Activated CD8-positive, alpha-beta memory T cell treated with anti-CD3 and anti-CD28 coated beads, Interleukin-2, amount 50 U/mL, for 1 hour (primary cell): ENCODE results near the gene INPP5D.
"Not testable (repeated sequence)": the region's sequence is repeated elsewhere in the genome, so short reads cannot be mapped to it uniquely, and the experiment has no call there.

ENCODE experiments used
- DNase-seq: peaks from one replicate; pipeline ENCODE4 v3.0.0-alpha.2; 2020; ENCODE audit errors: extremely low read depth

The INPP5D gene

DNA sequence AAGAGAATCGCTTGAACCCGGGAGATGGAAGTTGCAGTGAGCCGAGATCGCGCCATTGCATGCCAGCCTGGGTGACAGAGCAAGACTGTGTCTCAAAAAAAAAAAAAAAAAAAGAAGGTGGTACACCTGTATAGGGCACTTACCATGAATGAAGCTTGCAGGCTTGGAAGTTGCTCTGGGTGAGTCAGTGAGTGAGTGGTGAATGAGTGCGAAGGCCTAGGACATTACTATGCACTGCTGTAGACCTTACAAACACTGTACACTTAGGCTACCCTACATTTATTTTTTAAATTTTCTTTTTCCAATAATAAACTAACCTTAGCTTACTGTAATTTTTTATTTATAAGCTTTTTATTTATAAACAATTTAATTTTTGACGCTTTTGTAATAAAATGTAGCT lies 113.0 kb downstream of the INPP5D start:
- no peak for DNase-seq

DNA sequence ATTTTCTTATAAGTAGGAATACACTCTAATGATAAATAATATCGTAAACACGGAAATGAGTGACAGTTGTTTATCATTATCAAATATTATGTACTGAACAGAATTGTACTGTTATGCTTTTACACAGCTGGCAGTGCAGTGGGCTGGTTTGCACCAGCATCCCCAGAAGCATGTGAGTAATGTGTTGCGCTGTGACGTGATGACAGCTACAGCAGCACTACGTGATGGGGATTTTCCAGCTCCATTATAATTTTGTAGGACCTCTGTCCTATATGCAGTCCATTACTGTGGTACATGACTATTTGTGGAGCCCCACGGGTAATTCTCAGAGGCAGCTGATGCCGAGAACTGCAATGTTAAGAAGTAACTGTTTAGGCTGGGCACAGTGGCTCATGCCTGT lies 114.0 kb downstream of the INPP5D start:
- DNase-seq, result no peak

DNA sequence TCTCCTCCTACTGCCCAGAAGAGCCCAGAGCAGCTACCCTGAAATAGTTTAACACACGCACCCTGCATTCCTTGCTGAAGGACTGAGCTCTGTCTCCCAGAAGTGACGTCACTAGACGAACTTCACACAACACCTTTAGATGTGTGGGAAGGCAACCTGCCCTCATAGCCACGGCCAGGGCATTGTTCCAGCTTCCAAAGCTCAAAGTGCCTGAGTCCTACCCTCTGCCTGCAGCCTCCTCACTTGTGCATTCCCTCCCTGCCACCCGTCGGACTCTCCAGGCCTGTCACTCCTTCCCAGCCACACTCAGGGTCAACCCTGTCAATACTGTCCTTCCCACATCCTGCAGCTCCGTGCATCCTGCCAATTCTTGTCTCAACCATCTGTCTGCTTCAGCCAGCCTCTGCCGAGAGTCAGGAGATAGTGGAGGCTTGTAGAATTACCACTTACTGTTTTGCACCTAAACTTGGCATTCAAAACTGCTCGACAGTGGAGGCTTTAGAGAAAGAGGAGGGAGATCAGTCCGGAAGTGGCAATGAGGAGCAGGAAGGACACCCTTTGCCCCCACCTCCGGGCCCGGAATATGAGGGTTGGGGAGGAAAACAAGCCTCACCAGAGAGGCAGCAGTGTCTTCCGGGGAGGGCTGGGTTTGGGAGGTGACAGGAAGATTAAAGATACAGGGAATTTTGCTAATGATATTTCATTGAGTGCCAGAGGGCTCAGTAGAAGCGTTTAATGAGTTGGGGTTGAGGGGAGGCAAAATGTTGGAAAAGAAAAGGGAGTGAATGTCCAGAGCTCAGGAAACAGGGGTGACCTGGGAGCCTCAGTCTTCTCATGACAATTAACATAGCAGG lies 119.1 kb downstream of the INPP5D start:
- no peak for DNase-seq

DNA sequence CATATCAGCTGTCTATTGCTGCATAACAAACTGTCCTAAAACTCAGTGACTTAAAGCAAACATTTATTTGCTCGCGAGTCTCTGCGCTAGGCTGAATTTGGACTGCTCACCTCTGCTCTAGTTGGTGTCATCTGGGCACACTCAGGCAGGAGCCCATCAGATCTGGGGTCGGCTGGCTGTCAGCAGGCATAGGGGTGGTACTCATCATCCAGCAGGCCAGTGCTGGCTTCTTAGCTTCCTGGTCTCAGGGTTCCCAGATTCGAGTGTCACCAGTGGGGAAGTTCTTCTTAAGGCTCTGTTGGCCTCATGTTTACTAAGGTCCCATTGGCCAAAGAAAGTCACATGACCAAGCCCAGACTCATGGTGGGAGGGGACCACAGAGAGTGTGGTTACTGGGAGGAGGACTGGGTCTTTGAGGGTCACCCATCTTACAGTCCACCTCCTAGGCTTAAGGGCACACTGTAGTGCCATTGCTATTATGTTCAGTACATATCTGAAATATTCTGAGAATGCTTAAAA lies 119.8 kb downstream of the INPP5D start:
- no peak for DNase-seq

DNA sequence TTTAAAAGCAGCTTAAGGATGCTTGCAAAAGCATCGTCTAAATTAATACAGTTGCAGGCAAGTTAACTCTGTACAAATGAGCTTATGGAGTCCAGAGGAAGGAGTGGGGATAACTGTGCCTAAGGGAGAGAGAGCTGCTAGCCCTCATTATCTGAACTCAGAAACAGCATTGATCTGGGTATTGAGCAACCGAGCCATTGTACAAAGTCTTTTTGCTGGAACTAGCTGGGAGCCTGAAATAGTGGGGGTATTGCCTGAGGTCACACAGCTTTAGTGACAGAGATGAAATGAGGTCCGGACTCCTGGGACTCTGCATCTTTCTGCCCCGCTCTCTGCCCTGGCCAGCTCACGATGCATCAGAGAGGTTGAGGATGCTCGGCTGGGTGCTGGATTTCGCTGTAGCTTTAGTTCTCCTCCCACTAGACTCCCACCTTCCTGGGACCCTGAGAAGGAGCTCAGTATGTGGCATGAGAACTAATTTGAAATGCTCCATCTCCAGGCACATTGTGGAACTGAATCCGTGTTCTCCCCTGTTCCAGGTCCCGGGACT lies 123.8 kb downstream of the INPP5D start:
- DNase-seq, result no peak

DNA sequence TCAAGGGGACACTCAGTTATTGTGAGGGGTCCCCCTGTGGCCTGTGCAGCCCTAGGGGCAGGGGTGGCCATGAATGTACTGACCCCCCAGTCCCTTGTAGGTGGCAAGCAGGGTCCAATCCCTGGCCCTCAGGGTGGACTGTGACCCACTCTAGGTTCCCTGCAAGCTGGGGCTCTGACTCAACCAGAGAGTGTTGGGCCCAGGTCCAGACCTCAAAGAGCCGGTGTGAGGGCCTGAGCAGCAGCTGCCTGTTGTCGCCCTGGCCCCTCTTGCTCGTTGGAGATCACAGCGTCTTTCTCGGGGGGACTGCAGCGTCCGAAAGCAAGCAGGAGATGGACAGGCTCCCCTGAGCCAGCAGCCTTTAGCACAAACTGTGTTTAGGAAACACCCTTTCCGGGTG lies 124.5 kb downstream of the INPP5D start:
- DNase-seq, result no peak

DNA sequence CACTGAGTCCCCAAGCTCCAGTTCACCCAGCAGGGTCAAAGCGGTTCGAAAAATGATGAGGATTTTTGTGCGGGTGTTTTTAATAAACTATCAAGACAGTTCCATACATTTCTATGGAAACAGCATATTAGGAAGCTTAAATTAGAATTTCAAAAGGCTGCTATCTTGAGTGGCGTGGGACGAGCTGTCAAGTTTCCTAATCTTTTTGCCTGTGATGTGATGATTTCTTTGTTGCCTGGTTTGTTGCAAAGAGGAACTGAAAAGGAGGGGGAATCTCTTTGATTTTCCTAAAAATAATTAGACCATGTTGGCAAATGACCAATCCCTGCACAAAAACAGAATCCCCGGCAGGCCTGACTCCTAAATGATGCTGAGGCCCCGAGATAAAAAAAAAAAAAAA lies 125.2 kb downstream of the INPP5D start:
- DNase-seq, result no peak

DNA sequence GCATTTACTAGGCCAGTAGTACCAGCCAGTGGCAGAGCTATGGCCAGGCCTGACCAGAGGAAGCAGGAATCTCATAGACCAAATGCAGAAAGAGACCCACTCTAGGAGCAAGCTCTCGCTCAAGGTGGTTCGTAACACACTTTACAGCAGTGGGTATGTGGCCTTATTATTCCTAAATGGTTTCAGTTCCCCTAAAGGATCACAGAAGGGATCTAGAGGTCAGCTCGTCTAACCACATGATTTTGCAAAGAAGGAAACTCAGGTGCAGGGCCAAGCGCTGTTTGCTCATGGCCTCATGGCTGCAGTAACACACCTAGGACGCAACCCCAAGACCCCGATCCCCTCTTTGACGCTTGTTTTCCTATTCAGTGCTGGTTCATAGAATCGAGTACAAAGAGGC lies 125.8 kb downstream of the INPP5D start:
- DNase-seq, result no peak

DNA sequence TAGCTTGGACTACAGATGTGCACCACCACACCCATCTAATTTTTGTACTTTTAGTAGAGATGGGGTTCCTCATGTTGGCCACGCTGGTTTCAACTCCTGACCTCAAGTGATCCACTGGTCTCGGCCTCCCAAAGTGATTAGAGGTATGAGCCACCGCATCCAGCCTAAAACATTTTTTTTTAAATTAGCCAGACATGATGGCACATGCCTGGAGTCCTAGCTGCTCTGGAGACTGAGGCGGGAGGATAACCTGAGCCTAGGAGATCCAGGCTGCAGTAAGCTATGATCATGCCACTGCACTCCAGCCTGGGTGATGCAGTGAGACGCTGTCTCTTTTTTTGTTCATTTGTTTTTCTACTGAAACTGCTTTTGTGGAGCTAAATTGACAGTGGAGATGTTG lies 126.7 kb downstream of the INPP5D start:
- DNase-seq, result no peak

DNA sequence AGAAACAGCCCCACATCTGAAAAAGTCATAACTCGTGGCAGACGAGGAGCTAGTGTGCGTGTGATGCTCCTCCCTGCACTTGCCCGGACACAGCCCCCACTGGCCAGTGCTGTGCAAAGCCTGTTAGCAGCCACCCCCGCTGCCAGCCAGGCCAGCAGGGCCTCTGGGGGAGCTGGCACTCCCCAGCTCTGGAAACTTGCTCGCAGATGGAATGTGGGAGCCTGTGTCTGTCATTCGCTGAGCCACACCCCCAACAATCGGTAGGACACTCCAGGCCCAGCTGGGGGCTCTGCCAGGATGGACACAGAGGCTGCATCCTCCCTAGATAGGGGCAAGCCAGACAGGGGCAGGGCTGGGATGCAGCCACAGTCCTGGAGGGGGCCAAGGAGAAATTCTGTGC lies 128.9 kb downstream of the INPP5D start:
- DNase-seq, result no peak

DNA sequence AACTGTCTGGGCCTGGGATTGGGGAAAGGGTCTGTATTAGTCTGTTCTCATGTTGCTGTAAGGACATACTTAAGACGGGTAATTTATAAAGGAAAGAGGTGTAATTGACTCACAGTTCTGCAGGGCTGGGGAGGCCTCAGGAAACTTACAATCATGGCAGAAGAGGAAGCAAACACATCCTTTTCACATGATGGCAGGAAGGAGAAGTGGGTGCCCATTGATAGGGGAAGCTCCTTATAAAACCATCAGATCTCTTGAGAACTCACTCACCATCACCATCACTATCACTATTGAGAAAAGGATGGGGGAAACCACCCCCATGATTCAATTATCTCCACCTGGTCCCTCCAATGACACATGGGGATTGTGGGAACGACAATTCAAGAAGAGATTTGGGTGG lies 130.9 kb downstream of the INPP5D start:
- not testable (repeated sequence) for DNase-seq

DNA sequence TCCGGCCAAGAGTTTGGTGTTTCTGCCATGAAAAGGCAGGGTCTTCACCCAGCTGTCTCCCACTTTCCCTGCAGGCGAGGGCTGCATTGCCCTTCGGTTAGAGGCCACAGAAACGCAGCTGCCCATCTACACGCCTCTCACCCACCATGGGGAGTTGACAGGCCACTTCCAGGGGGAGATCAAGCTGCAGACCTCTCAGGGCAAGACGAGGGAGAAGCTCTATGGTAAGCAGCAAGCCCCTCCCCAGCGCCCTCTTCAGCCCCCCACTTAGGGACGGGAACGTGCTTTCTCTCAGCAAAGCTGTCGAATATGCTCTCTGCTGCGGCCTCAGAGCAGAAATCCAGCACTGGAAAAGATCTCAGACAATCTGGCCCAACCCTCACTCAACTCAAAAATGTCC lies 133.6 kb downstream of the INPP5D start:
- no peak for DNase-seq

DNA sequence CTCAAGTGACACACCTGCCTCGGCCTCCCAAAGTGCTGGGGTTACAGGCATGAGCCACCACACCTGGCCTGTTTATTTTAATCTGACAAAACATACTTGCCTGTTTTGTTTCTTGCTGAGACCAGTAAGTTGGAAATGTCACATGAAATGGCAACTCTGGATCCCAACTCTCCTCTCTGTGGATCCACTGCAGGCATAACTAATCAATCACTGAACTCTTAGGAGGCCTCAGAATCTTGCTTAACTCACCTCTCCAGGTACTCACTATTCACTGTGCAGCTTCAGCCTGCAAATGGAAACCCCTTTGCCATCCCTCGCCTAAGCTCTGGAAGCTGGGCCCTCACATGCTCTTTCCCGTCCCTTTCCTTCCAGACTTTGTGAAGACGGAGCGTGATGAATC lies 134.9 kb downstream of the INPP5D start:
- DNase-seq, result no peak

DNA sequence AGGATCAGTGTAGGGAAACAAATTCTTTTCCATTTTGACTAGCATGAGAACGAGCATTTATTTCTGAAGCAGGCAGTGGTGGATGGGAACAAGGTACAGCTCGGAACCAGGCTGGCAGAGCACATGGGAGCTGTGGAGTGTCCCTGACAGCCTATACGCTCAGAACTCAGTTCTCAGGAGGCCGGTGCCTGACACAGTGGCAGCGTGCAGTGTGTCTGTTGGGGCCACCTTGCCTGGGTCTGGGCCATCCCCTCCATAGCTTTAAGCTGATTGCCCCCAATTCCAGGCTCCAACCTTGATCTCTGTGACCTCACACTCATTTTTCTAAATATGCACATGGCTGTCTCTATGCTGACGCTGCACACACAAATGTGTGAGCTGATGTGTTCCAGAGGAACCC lies 136.9 kb downstream of the INPP5D start:
- DNase-seq, result no peak

DNA sequence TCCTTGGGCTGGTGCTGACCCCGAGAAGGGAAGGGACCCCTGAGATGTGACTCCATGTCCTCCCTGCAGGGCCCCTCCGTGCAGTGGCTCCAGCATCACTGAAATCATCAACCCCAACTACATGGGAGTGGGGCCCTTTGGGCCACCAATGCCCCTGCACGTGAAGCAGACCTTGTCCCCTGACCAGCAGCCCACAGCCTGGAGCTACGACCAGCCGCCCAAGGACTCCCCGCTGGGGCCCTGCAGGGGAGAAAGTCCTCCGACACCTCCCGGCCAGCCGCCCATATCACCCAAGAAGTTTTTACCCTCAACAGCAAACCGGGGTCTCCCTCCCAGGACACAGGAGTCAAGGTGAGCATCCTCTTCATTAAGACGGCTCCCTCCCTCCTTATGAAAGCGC lies 137.9 kb downstream of the INPP5D start:
- DNase-seq, result no peak

DNA sequence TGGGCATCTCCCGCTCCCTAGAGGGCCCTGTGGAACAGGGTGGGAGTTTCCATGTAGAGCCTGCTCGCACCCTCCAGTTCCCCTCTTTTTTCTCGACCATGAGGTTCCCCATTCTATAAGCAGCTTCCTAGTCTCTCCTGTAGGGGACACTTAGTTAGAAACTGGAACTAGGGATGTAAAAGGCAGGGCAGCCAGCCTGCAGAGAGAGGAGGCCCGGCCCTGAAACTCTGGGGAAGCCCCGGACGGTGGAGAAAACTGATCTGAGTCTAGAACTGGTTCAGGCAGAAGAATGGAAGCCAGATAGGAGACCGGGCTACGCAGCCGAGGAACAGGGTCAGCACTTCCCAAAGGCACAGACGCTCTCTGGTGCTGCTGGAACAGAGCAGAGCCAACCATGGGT lies 139.7 kb downstream of the INPP5D start:
- no peak for DNase-seq

DNA sequence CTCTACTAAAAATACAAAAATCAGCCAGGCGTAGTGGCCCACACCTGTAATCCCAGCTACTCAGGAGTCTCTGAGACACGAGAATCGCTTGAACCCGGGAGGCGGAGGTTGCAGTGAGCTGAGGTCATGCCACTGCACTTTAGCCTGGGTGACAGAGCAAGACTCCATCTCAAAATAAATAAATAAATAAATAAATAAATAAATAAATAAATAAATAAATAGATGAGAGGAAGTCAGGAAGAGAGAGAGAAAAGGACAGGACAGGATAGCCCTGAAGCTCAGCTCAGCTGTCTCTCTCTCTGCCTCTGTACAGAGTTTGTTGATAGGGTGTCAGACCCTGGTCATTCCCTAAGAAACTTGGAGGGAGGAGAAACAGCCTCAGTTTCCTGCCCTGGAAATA lies 140.6 kb downstream of the INPP5D start:
- DNase-seq, result not testable (repeated sequence)

DNA sequence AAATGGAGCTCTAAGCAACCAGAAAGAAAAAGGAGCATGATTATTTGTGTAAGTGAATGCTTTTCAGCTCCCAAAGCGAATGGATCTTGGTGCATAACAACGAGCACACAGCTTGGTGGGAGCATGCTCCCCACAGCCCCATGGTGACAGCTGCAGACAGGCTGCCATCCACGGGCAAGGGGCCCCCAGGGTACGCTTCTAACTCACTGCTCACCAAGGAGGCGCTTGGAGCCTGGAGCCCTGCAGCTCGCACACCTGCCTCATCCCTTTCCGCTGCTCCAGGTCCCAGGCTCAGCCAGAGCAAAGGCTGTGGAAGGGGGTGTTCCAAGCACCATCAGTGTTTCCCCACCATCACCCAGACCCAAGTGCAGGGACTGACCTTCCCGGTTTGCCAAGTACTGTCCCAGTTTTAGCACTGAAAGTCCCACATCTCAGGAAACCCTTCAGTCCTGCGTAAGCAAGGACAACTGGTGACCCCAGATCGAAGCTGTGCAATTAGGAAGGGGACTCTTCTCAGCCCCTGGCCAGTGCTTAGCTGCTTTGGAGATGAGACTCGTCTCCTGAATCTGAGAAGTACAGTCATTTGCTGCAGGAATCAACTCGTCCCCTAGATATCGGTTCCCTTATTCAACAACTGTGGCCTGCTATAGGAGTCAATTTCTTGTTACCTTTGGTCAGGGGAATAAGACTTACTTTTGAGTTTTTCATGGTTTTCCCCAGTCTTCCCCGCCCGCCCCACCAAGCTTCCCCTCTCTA lies 141.3 kb downstream of the INPP5D start:
- DNase-seq, result no peak

DNA sequence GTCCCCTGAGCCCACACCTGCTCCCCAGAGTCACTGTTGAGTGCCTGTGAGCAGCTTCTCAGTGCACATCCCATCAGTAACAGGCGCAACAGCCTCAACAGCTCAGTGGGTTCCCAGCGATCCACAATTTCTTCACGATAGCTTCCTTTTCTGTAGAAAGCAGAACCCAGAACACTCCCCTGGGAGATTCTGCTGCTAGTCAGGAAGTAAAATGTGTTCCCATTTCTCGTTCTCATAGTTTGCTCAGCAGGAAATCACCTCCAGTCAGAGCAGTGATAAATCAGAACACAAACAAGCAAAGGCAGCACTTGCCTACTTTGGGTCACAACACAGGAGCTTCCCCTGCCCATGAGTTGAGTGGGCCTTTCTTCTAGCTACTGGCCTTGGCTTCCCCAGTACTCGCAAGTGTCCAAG lies 142.4 kb downstream of the INPP5D start:
- DNase-seq, result no peak

DNA sequence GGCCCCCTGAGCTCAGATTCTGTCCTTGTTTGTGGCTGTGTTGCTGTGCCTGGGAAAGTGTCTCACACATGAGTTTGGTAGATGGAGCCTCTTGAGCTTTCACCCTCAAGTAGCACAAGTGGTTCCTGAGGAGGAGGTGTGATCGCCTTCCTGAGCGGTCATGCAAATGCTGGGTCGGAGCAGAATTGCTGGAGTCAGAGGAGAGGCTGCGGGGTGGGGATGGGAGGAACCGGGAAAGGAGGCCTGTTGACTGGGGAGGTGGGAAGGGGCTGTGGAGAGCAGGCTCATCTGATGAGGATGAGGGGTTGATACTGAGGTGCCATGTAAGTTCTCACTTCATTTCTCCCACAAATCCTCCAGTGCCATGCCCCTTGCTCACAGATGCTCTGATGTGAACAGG lies 142.9 kb downstream of the INPP5D start:
- DNase-seq, result no peak

DNA sequence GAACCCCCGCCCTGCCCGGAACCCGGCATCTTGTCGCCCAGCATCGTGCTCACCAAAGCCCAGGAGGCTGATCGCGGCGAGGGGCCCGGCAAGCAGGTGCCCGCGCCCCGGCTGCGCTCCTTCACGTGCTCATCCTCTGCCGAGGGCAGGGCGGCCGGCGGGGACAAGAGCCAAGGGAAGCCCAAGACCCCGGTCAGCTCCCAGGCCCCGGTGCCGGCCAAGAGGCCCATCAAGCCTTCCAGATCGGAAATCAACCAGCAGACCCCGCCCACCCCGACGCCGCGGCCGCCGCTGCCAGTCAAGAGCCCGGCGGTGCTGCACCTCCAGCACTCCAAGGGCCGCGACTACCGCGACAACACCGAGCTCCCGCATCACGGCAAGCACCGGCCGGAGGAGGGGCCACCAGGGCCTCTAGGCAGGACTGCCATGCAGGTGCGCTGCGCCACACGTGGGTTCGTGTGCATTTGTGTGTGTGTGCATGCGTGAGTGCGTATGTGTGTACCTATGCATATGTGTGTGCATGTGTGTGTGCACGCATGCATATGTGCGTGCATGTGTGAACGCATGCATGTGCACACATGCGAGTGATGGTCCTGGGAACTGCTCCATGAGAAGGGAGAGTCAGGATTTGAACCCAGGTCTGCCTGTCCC lies 144.3 kb downstream of the INPP5D start:
- DNase-seq, result no peak

DNA sequence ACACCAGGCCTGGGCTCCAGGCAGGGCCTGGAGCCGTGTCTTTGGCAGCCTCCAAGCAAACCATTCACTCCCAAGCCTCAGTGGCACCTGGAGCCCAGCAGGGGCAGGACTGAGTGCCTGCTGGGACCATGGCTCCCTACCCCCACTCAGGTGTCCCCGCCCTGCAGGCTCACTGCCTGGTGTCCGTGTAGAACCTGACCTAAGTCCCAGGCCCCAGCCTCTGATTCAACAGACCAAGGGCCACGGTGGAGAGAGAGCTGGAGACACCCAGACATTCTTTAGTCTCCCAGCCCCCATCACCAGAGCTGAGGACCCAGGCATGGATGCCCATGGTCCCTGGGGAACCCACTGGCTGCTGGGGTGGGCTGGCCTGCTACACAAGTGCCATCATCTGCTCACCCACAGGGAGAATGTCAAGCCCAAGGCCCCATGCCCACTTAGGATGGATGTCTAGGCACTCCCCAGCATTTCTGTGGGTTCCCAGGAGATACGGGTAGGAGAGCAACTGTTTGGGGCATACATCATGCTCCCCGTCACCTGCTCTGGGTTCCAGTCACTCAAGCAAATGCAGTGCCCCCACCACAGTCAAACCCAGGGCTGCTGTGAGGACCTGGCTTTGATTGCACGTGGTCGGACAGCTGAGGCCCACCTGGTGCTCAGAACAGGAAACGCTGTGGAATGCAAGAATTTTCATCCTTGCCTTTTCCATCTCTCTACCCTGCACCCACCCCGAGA lies 148.4 kb downstream of the INPP5D start:
- no peak for DNase-seq
